HG02642 (cell line): Measurements from ENCODE around the gene EXOSC6.
"Not testable (repeated sequence)": the region's sequence is repeated elsewhere in the genome, so short reads cannot be mapped to it uniquely, and the experiment has no call there.

Experiments used
- ATAC-seq: cut with Tn5 transposase; IDR thresholded peaks from one replicate; pipeline ENCODE4 v1.9.1; 2021; ENCODE audit warnings: mild to moderate bottlenecking; ENCODE audit not compliant: unreplicated experiment, poor library complexity

EXOSC6 gene

GRCh38 chr16:70251629-70252354, at the start of gene EXOSC6:
Gene EXOSC6, minus strand, starts transcription at chr16:70251940. Its CDS starts 40 bp downstream, at chr16:70251900.
- ATAC-seq, result peak; percentile 89

GRCh38 chr16:70301121-70301520, 49.4 kb upstream of the EXOSC6 start:
- no peak for ATAC-seq

GRCh38 chr16:70298988-70299938, 47.5 kb upstream of the EXOSC6 start, which contains the start of gene DDX19B:
Gene DDX19B, plus strand, starts transcription at chr16:70299186. Its CDS starts 112 bp downstream, at chr16:70299298.
- ATAC-seq, result peak; percentile 88

GRCh38 chr16:70295634-70296033, 43.9 kb upstream of the EXOSC6 start:
- no peak for ATAC-seq

DNA sequence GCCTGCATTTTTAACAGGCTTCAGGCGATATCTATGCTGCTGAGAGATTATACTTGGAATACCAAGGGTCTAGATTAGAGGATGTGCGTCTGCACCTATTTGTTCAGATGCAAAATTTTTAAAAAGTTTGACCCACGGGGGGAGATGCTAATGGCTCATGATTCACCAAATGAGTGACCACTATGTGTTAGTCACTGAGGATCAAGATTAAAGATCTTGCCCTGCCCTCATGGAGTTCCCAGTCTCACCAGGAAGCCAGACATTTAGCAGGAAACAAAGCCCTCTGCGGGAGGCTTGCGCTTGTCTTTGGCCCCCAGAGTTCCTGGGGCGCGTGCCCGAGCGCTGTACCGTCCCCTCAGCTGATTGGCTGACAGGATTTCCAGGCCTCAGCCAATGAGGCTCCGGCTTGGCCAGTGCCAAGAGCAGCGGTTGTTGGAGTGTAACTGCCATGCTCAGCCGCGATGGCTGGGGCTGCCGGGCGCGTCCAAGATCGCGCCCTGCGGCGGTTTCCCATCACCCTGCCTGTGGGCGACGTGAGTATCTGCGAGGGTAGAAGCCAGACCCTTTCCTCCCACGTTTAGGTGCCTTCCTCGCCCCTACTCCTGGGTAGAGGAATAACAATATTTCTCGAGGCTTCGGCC, 42.8 kb upstream of the EXOSC6 start:
- ATAC-seq, result no peak

DNA sequence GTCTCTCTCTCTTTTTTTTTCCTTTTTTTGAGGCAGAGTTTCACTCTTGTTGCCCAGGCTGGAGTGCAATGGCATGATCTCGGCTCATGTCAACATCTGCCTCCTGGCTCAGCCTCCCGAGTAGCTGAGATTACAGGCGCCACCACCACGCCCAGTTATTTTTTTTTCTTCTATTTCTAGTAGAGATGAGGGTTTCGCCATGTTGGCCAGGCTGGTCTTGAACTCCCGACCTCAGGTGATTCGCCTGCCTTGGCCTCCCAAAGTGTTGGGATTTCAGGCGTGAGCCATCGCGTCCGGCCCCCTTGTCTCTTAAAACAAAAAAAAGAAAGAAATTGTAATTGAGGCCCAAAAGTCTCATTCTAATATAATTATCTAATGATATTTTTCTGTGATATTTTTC, 40.4 kb upstream of the EXOSC6 start:
- not testable (repeated sequence) for ATAC-seq

GRCh38 chr16:70290949-70291519, 39.3 kb upstream of the EXOSC6 start:
- no peak for ATAC-seq

DNA sequence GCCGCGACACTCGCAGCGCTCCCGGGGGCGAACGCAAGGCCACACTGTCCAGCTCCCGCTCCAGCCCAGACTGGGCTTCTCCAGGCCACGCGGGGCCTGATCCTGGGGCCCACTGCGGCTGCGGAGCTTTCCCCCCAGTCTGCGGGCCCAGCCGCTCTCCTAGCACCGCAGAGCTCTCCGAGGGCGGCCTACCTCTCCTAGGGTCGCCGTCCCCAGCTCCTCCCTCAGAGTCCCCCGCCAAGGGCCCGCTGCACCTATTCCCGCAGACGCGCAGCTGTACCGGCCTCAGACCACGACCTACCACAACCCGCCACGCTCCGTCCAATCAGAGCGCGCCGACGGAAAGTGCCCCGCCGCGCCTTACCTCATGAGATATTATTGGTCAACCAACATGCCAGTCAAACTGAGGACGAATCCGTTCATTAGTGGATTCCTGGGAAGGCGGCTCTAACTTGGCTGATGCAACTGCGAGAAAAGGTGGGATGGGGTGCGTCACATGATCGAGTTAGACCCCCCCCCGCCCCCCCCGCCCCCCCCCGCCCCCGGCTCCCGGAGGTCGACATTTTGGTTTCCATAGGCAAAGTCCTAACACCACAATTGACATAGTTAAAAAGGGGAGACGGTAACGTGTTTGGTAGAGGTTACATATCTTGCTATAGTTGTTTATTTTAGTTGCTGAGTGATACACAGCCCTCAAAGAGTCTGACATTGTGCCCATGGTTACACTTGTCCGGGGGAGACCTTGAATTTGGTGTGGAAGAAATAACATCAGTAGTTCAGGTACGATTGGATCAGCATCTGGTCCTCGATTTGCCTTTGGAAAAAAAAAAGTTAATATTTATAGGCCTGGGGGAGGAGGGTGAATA, 37.7 kb upstream of the EXOSC6 start, which contains the start of gene AARS1:
AARS1 (minus strand) TSS at position 278 of the 866 bp plus-strand sequence. CDS start 6,743 bp downstream, outside the sequence.
- peak; percentile 98 for ATAC-seq

- not testable (repeated sequence) for ATAC-seq
Observed at GRCh38 chr16:70287304-70287971, 35.7 kb upstream of the EXOSC6 start.

GRCh38 chr16:70276392-70276791, 24.7 kb upstream of the EXOSC6 start:
- no peak for ATAC-seq

GRCh38 chr16:70271696-70272095, 20.0 kb upstream of the EXOSC6 start:
- ATAC-seq, result no peak

DNA sequence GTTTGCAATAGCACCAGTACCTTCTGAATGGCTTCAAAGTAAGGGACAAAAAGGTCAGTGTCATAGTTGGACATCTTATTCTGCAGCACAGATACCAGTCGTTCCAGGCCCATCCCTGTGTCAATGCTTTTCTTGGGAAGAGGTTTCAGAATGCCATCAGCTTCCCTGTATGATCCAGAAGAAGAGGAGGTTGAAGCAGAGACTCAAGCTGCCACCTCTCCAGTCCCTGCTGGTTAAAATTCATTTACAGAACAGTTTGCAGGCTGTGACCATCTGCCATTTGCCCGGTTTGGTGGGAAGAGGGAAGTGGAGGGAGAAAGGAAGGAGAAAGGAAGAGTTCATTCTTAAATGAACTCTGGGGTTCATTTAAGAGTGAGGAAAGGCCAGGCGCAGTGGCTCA, 18.4 kb upstream of the EXOSC6 start:
- no peak for ATAC-seq

DNA sequence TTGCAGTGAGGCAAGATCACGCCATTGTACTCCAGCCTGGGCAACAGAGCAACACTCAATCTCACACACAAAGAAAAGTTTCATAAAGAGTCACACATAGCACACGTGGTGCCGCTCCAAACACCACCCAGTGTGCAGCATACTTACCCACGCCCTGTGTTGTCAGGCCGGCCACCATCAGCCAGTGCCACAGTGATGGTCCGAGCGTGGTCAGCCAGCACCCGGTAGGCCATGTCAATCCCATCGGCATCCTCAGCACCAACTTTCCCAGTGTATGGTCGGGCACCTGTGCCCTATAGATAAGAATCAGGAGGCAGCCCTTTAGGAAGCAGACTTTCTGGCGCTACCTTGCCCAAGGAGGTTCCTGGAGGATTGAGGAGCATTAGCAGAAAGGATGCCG, 17.7 kb upstream of the EXOSC6 start:
- ATAC-seq, result no peak

DNA sequence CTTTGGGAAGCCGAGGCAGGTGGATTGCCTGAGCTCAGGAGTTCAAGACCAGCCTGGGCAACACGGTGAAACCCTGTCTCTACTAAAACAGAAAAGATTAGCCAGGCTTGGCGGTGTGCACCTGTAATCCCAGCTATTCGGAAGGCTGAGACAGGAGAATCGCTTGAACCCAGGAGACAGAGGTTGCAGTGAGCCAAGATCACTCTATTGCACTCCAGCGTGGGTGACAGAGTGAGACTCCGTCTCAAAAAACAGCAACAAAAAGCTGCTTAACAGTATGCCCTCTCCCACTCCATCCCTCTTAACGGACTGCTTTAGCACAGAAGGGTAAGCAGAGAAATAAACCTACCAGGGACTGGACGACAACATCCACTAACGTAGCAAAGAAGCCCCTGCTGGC, 16.2 kb upstream of the EXOSC6 start:
- ATAC-seq, result not testable (repeated sequence)

- no peak for ATAC-seq
Observed at GRCh38 chr16:70267516-70267915, 15.8 kb upstream of the EXOSC6 start.

- ATAC-seq, result not testable (repeated sequence)
Observed at GRCh38 chr16:70259903-70260302, 8.2 kb upstream of the EXOSC6 start.

- ATAC-seq, result no peak
Observed at GRCh38 chr16:70258946-70259345, 7.2 kb upstream of the EXOSC6 start.

- ATAC-seq, result no peak
Observed at GRCh38 chr16:70258065-70258464, 6.3 kb upstream of the EXOSC6 start.

- no peak for ATAC-seq
Observed at GRCh38 chr16:70257391-70257790, 5.7 kb upstream of the EXOSC6 start.
